WI38 (cell line): ENCODE results near the gene LY6G6C.

Source experiments
- H3K4me3 ChIP-seq: 2 replicates; pipeline ENCODE4 v1.5.1; 2011; ENCODE audit warnings: low read depth, mild to moderate bottlenecking, control low read depth, low read length
- CTCF ChIP-seq: IDR thresholded peaks from 2 replicates; pipeline ENCODE4 v1.5.1; 2012; ENCODE audit warnings: low read depth, mild to moderate bottlenecking, control low read depth, low read length

Gene LY6G6C

GRCh38 chr6:31691564-31692108 lies 29.9 kb downstream of the LY6G6C start:
- no peak for TF ChIP-seq CTCF
- no peak overlapping the region for H3K4me3 ChIP-seq

GRCh38 chr6:31691078-31691463 lies 30.5 kb downstream of the LY6G6C start:
- TF ChIP-seq CTCF: no peak
- no peak overlapping the region for H3K4me3 ChIP-seq

GRCh38 chr6:31690231-31691077 lies 31.1 kb downstream of the LY6G6C start:
- H3K4me3 ChIP-seq: no peak overlapping the region
- no peak for TF ChIP-seq CTCF

GRCh38 chr6:31689249-31690110 lies 32.1 kb downstream of the LY6G6C start:
- peak; percentile 44 for TF ChIP-seq CTCF

GRCh38 chr6:31687860-31688693 lies 33.5 kb downstream of the LY6G6C start:
- H3K4me3 ChIP-seq: no peak overlapping the region
- no peak for TF ChIP-seq CTCF

More at GRCh38 chr6:31689249-31690110, 32.1 kb downstream of the LY6G6C start:
- H3K4me3 ChIP-seq: no peak overlapping the region

- H3K4me3 ChIP-seq: no peak overlapping the region
- no peak for TF ChIP-seq CTCF
Observed at GRCh38 chr6:31687321-31687720, 34.2 kb downstream of the LY6G6C start.
